K562 (cell line): Measurements from ENCODE around the gene SLC25A48. TPM values are rescaled to one million over a fixed set of nuclear protein-coding genes. Genes with fewer than 3 reads are reported as not detected.

ENCODE experiments used
- polyA plus RNA-seq, 8 experiments: library from polyadenylated mRNA; depleted of rRNA in 4 of 8; stranded (reverse) in 5 of 8; unstranded in 3 of 8; fragments of >200 nt; fragmentation: Nextera tagmentation in 2 of 8; fragmentation: Illumina TruSeq in 1 of 8; extraction: Ambion mirVana in 2 of 8; extraction: Trizol in 1 of 8; gene quantifications; 2 replicates each; pipeline versions ENCODE4 v1.2.1 to v1.2.3, GENCODE V29; 2011 to 2014; ENCODE audit warnings: inconsistent platforms in 1 of 8, missing spikeins in 1 of 8
- total RNA-seq, 7 experiments: library from RNA; depleted of rRNA in 6 of 7; stranded (reverse); fragments of >200 nt in 6 of 7; fragmentation: Illumina TruSeq in 2 of 7; extraction: Trizol in 2 of 7; gene quantifications; 2 replicates each; pipeline versions ENCODE4 v1.2.1 to v1.2.3, GENCODE V29; 2011 to 2021; ENCODE audit warnings: low replicate concordance in 1 of 7
- TF ChIP-seq, protein P1 (sequence below), 2 experiments: fragments of 450-650 bp; formaldehyde crosslinking in 1 of 2; IDR thresholded peaks; 2 replicates each; pipeline versions ENCODE4 v1.4.0 to v1.6.1; 2014 to 2020; ENCODE audit warnings: mild to moderate bottlenecking in 2 of 2, borderline replicate concordance in 1 of 2, low read depth in 1 of 2

SLC25A48 gene
- total and polyA plus RNA-seq, 9 of the 15 experiments (the other 6 are each of a cell fraction or from before 2014, with no cell fraction given), result 0.08 to 0.35 (median 0.23) TPM; not detected in 1

DNA sequence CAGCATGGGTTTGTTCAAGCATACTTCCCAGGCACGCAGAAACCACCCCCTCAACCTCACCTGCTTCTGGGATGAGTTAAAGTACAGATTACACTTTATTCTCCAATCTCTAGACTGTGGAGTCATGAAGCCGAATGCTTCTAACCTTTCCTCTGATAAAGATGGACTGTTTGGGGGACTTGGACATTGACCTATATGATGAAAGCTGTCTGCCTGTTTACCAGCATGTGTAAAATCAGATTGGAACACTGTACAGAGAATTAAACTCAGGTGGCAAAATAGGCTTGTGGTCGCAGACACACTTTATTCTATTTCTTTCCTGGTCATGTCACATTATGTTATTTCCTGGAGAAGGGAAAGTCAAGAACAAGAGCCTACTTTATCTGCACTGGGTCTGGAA is 35.5 kb downstream of the SLC25A48 start (continued):
- TF ChIP-seq, protein P1, sequence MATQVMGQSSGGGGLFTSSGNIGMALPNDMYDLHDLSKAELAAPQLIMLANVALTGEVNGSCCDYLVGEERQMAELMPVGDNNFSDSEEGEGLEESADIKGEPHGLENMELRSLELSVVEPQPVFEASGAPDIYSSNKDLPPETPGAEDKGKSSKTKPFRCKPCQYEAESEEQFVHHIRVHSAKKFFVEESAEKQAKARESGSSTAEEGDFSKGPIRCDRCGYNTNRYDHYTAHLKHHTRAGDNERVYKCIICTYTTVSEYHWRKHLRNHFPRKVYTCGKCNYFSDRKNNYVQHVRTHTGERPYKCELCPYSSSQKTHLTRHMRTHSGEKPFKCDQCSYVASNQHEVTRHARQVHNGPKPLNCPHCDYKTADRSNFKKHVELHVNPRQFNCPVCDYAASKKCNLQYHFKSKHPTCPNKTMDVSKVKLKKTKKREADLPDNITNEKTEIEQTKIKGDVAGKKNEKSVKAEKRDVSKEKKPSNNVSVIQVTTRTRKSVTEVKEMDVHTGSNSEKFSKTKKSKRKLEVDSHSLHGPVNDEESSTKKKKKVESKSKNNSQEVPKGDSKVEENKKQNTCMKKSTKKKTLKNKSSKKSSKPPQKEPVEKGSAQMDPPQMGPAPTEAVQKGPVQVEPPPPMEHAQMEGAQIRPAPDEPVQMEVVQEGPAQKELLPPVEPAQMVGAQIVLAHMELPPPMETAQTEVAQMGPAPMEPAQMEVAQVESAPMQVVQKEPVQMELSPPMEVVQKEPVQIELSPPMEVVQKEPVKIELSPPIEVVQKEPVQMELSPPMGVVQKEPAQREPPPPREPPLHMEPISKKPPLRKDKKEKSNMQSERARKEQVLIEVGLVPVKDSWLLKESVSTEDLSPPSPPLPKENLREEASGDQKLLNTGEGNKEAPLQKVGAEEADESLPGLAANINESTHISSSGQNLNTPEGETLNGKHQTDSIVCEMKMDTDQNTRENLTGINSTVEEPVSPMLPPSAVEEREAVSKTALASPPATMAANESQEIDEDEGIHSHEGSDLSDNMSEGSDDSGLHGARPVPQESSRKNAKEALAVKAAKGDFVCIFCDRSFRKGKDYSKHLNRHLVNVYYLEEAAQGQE (IDR thresholded peaks at IDR 0.05; ENCODE audit: borderline replicate concordance), result no peak
- TF ChIP-seq, protein P1 (CRISPR knock-in tag; IDR thresholded peaks at IDR 0.05; ENCODE audit: low read depth), result no peak
